ENCODE data around the gene ALDH1A1. TPM values are rescaled to one million over a fixed set of nuclear protein-coding genes. Genes with fewer than 3 reads are reported as not detected.

Gene ALDH1A1
- total RNA-seq, 1 donor from 2014 or later: 10.9 TPM

GRCh38 chr9:72982146-72982799 lies 29.4 kb upstream of the ALDH1A1 start:
- no peak for TF ChIP-seq CTCF (IDR thresholded peaks at IDR 0.05; ENCODE audit: unreplicated experiment)
- no peak for DNase-seq (ENCODE audit: low spot score in 2 of 2, unreplicated experiment in 2 of 2)
- Mint-ChIP-seq H3K4me3 (no peak overlapping the region), H3K9me3 (no peaks in the 10 kb centered on the region), H3K27me3 (ENCODE audit: low read depth) (no peaks in the 10 kb centered on the region), H3K36me3 (no peaks in the 10 kb centered on the region), H3K4me1 (peaks cover 41% of the 10 kb centered on the region), H3K27ac (peak overlapping the region; percentile 85)

GRCh38 chr9:72981433-72981832 lies 28.6 kb upstream of the ALDH1A1 start:
- Mint-ChIP-seq H3K36me3 (no peaks in the 10 kb centered on the region), H3K27ac (peak overlapping the region; percentile 37), H3K4me3 (no peak overlapping the region), H3K9me3 (no peaks in the 10 kb centered on the region), H3K4me1 (peaks cover 41% of the 10 kb centered on the region), H3K27me3 (ENCODE audit: low read depth) (no peaks in the 10 kb centered on the region)
- no peak for TF ChIP-seq CTCF (IDR thresholded peaks at IDR 0.05; ENCODE audit: unreplicated experiment)
- DNase-seq (ENCODE audit: low spot score in 2 of 2, unreplicated experiment in 2 of 2): no peak

GRCh38 chr9:72980600-72981265 lies 27.9 kb upstream of the ALDH1A1 start:
- Mint-ChIP-seq H3K9me3 (no peaks in the 10 kb centered on the region), H3K4me1 (peaks cover 41% of the 10 kb centered on the region), H3K4me3 (no peak overlapping the region), H3K27me3 (ENCODE audit: low read depth) (no peaks in the 10 kb centered on the region), H3K36me3 (no peaks in the 10 kb centered on the region), H3K27ac (peak overlapping the region; percentile 27)
- no peak for DNase-seq (ENCODE audit: low spot score in 2 of 2, unreplicated experiment in 2 of 2)
- no peak for TF ChIP-seq CTCF (IDR thresholded peaks at IDR 0.05; ENCODE audit: unreplicated experiment)

- Mint-ChIP-seq H3K27me3 (ENCODE audit: low read depth) (no peaks in the 10 kb centered on the region), H3K9me3 (no peaks in the 10 kb centered on the region), H3K27ac (peak overlapping the region; percentile 27), H3K4me3 (no peak overlapping the region), H3K36me3 (no peaks in the 10 kb centered on the region), H3K4me1 (peaks cover 41% of the 10 kb centered on the region)
- DNase-seq (ENCODE audit: low spot score in 2 of 2, unreplicated experiment in 2 of 2): no peak
- no peak for TF ChIP-seq CTCF (IDR thresholded peaks at IDR 0.05; ENCODE audit: unreplicated experiment)
Observed at GRCh38 chr9:72980183-72980582, 27.3 kb upstream of the ALDH1A1 start.

- Mint-ChIP-seq H3K9me3 (no peaks in the 10 kb centered on the region), H3K27me3 (ENCODE audit: low read depth) (no peaks in the 10 kb centered on the region), H3K4me1 (peaks cover 35% of the 10 kb centered on the region), H3K4me3 (no peak overlapping the region), H3K27ac (no peak overlapping the region), H3K36me3 (no peaks in the 10 kb centered on the region)
- no peak for DNase-seq (ENCODE audit: low spot score in 2 of 2, unreplicated experiment in 2 of 2)
- no peak for TF ChIP-seq CTCF (IDR thresholded peaks at IDR 0.05; ENCODE audit: unreplicated experiment)
Observed at GRCh38 chr9:72979405-72980100, 26.7 kb upstream of the ALDH1A1 start.

Data from mesothelial cell of epicardium (in vitro differentiated cells).